K562 treated with DMSO at 1 percent for 4 hours (cell line): ENCODE measurements around the gene NLE1. TPM values are rescaled to one million over a fixed set of nuclear protein-coding genes. Genes with fewer than 3 reads are reported as not detected.

ENCODE experiments used
- total RNA-seq: library from RNA; unstranded; fragments of 300-600 nt; gene quantifications from 2 replicates; pipeline ENCODE4 v1.2.3, GENCODE V29; 2022; ENCODE audit not compliant: insufficient read depth

The NLE1 gene
- total RNA-seq, result 17.1 and 17.7 TPM in 2 replicates

GRCh38 chr17:35141681-35142466 lies at the start of gene NLE1:
NLE1 (minus strand) TSS chr17:35142303; CDS start chr17:35142275, 28 bp downstream.

DNA sequence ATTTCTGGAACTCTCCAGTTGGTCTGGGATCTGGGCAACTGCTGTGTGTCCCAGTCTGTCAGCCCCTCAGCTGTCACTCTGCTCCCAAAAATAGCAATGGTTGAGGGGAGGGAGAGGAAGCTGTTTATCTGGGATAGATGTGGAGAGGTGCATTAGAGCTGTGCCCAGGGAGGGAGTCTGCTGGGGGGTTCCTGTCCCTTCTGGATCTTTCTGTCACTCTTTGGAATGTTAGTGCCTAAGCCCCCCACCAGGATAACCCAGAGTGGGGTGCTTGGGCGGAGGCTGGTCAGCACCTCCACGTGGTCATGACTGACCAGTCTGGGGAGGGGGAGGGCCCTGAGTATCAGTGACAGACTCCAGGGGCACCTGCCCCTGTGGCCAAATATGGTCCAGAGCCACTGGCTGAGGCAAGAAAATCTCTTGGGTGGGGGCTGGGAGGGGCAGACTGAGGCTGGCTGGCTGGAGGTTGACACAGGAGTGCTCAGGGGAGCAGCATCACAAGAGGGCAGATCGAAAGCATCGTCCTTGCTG lies 5.3 kb upstream of the NLE1 start, which contains the start of gene UNC45B:
Gene UNC45B, plus strand, starts transcription at position 443 of the 531 bp plus-strand sequence. CDS start 447 bp downstream, outside the sequence.

GRCh38 chr17:35121315-35121714 lies 20.8 kb downstream of the NLE1 start, which contains the start of gene FNDC8:
FNDC8 (plus strand) TSS chr17:35121615; CDS start chr17:35121694, 79 bp downstream.

GRCh38 chr17:35119370-35120165 lies 22.5 kb downstream of the NLE1 start, which contains the start of gene RAD51D:
RAD51D (minus strand) TSS chr17:35119860; CDS start chr17:35119613, 247 bp downstream.

Other genes with a start within 250 kb of the NLE1 start
- 0.53 and 0.84 TPM in 2 replicates for gene CCT6B, start 180.8 kb downstream of the NLE1 start, total RNA-seq
- 6.2 and 12.9 TPM in 2 replicates for gene ZNF830, start 180.8 kb downstream of the NLE1 start, total RNA-seq
- gene LIG3, start 161.8 kb downstream of the NLE1 start, total RNA-seq, result 11.0 and 17.8 TPM in 2 replicates
- 4.0 and 9.1 TPM in 2 replicates for gene RFFL, start 78.6 kb downstream of the NLE1 start, total RNA-seq
- 6.7 and 14.7 TPM in 2 replicates for gene RAD51D, start 22.4 kb downstream of the NLE1 start, total RNA-seq
- gene FNDC8, start 20.7 kb downstream of the NLE1 start, total RNA-seq, result not detected in 2 replicates
- not detected in 2 replicates for gene UNC45B, start 5.5 kb upstream of the NLE1 start, total RNA-seq
- gene SLC35G3, start 52.1 kb upstream of the NLE1 start, total RNA-seq, result not detected in 2 replicates
- 1.6 and 1.8 TPM in 2 replicates for gene SLFN5, start 100.8 kb upstream of the NLE1 start, total RNA-seq
- gene SLFN11, start 231.3 kb upstream of the NLE1 start, total RNA-seq, result not detected in 2 replicates